Measurements from ENCODE around the gene DDX54.

The DDX54 gene

DNA sequence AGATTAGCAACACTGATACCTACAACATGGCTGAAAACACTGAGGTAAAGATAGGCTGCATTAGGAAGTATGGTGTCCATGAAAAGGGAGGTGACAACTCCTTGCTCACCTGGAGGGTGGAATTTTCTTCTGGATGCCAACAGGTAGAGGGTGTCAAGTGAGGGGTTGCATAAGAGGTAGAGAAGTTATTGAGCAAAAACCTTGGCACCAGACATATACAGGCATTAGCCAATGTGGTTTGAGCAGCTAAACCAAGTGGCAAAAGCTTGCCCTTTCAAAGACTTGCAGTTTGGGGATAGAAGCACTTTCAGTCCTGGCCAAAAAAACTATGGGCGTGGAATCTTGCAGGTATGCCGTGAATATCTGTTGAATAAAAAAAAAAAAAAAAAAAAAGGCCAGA lies 4.1 kb upstream of the DDX54 start:
- FAIRE-seq = no peak

DNA sequence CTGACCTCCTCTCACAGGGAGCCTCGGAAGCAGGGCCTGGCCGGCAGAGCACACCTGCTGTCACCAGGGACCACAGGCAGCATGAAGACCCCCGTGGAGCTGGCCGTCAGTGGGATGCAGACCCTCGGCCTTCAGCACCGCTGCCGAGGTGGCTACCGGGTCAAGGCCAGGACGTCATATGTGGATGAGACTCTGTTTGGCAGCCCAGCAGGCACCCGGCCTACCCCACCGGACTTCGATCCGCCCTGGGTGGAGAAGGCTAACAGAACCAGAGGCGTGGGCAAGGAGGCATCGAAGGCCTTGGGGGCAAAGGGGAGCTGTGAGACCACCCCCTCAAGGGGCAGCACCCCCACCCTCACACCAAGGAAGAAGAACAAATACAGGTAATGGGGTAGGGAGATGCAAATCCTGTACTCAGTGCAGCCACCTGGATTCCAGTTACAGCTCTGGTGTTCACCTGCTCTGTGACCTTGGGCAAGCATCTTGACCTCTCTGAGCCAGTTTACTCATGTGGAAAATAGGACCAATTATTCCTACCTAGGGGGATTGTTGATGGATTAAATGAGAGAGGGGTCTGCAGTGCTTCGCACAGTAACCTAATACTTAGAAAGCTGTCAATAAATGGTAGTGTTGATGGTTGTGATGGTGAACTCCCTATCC lies 1.5 kb upstream of the DDX54 start:
- no peak for FAIRE-seq

DNA sequence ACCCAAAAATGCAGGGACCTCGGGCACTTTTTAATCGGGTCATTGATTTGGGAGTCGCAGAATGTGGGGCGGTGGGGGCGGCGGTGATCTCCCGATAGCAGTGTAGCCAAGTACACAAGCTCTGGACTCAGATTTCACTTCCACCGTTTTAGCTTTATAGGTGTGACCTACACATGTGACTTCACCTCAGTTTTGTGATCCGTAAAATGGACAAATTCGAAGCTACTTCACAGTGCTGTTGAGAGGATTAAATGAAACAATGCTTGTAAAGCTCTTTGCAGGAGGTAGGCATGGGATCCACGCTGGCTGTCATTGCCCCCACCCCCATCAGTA lies 721 bp upstream of the DDX54 start:
- no peak for FAIRE-seq

DNA sequence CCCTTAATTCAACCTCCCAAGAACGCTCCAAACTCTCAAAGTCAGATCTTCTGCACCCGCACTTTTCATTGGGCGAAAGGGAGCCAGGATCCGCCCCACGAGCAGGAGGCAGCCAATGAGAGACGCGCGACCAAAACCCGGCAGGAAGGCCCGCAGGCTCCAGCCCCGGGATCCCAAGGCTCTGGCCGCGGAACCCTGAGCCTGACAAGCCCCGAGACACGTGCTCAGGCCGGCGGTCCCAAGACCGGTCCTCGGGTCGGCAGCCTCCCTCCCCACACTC lies 438 bp downstream of the DDX54 start:
- FAIRE-seq = peak; percentile 55

DNA sequence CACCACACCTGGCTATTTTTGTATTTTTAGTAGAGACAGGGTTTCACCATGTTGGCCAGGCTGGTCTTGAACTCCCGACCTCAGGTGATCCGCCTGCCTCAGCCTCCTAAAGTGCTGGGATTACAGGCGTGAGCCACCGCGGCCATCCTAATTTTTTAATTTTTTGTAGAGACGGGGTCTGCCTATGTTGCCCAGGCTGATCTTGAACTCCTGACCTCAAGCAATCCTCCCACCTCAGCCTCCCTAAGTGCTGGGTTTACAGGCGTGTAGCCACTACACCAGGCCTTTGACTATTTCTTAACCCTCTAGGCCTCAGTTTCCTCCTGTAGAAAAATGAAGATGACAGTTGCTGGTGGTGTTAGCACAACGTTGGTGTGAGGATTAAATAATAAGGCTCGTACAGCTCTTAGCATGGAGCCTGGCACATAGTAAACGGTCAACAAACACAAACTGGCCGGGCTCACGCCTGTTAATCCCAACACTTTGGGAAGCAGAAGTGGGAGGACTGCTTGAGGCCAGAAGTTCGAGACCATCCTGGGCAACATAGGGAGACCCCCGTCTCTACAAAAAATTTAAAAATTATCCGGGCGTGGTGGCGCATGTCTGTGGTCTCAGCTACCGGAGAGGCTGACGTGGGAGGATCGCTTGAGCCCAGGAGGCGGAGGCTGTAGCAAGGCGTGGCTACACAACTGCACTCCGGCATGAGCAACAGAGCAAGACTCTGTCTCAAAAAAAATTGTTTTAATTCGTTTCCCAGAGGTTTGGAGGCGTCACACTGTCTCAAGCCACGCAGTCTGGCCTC lies 979 bp downstream of the DDX54 start:
- no peak for FAIRE-seq

DNA sequence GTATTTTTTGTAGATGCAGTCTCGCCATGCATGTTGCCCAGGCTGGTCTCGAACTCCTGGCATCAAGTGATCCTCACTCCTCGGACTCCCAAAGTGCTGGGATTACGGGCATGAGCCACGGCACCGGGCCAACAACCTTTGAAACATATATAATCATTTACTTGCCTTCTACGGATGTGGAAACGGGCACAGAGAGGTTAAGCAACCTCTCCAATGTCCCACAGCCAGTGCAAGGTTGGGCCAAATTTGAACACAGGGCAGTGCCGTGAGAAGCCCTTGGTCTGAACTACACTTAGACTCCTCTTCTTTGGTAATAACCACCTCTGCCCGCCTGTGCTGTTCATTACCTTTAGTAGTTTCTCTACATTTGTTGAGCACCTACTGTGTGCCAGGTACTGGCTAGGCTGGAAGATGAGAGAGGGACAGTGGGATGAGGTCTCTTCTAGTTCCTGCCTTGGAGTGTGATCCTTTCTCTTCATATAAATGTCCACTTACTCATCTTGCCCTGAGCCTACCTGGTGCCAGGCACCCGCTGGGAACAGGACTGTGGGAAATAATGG lies 2.2 kb downstream of the DDX54 start:
- FAIRE-seq = no peak

DNA sequence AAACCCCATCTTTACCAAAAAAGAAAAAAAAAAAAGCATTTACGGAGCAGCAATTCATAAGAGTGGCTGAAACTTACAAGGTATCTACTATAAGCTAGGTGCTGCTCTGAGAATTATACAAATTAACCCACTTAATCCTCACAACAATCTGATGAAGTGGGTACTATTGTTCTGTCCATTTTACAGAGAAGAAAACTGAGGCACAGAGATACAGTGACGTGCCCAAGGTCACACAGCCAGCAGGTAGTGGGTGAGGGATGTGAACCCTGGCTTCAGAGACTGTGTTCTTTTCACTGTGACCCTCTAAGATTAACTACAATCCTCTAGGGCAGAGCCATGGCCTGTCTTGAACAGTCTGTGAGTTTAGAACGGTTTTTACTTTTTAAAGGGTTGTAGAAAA lies 3.3 kb downstream of the DDX54 start:
- FAIRE-seq = no peak

DNA sequence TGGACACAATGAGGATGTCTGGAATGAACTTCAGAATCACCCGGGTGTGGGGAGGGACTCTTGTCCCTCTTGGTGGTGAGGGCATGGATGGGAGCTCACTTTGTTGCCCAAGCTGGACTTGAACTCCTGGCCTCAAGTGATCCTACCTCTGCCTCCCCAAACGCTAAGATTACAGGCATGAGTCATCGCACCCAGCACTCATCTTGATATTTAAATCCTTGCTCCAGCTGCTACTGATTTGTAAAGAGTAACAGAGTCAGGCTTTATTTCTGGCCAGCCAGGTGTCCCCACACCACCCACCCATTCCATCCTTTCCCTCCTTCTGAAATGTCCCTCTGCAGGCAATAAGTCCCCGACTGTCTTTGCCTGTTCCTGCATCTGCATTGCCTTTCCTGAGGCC lies 4.9 kb downstream of the DDX54 start:
- FAIRE-seq = no peak

DNA sequence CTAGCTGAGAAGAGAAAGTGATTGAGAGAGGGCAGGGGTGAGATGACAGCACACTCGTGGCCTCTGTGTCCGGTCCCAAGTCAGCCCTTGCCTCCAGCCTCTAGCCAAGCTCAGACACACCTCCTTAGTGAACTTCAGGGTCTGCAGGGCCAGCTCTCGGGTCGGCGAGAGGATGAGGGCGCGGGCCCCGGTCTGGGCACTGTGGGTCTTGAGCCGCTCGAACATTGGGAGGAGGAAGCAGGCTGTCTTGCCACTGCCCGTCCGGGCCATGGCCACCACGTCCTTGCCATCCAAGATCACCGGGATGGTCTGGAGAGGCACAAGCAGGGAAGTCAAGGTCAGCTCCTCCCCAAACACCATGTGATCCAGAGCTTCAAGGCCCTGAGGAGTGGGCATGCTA lies 6.3 kb downstream of the DDX54 start:
- no peak for FAIRE-seq

DNA sequence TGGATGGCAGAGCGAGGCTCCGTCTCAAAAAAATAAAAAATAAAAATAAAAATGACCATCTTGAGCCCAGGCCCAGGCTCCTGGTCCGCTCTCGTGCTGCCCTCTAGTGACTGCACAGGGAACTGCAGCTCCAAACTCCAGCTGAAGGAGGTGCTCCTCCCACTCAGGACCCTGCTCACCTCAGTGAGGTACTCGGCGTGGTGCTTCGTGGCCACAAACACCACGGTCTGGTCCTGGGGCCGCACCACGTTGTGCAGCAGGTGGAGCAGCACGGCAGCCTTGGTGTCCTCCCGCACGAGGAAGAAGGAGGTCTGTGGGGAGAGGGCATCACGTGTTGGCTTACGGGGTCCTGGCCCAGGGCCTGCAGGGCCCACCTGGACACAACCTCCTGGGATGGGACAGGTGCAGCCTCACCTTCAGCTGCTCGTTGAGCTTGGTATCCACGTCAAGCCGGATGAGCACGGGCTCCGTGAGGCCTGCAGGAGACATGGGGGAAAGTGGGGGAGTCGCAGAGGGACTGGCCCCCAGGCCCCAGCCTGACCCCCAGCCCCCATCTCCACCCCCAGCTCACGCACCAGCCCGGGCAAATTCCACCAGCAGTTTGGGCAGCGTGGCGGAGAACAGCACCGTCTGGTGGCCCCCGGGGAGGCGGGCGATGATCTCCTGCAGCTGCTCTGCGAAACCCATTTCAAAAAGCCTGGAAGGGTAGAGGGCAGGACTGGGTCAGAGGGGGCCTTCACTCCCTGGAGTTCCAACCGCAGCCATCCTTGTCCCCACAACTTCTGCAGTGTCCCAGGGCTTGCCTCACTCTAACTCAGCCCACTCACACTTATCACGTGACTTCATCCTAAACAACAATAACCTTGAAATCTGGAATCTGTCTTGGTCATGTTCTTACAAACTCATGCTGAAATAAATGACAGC lies 10.6 kb downstream of the DDX54 start:
- no peak for FAIRE-seq

DNA sequence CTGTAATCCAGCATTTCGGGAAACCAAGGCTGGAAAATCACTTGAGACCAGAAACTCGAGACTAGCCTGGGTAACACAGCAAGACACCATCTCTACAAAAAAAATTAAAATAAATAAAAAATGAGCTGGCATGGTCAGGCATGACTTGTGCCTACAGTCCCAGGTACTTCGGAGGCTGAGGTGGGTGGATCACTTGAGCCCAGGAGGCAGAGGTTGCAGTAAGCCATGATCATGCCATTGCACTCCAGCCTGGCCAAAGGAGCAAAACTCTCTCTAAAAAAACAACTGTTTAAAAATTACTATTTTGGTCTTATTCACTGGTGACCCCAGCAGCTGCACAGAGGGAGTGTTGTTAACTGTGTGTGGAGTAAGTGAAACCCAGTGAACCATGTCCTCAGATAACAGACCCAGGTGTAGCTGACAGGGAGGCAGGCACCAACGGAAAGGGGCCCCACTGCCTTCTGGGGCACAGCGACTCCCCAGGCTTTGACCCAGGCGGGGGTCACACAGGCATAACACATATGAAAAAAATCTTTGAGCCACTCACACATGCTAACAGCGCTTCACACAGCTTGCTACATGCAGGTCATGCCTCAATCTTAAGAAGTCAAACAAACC lies 12.1 kb downstream of the DDX54 start:
- FAIRE-seq = no peak

DNA sequence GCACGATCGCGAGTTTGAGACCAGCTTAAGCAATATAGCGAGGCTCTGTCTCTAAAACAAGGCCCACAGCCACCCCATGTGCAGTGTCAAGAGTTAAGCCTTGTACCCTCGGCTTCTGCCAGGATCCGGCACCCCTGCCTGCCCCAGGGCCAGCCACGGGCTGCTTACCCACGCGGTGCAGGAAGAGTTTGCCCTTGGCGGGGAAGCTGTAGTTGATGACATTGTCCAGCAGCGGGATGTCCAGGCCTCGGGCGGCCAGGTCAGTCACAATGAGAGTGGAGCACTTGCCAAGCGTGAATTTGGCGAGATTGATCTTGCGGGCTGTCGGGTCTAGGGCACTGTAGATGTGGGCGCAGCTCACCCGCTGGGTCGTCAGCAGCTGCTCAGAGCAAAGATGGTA lies 13.1 kb downstream of the DDX54 start:
- no peak for FAIRE-seq

DNA sequence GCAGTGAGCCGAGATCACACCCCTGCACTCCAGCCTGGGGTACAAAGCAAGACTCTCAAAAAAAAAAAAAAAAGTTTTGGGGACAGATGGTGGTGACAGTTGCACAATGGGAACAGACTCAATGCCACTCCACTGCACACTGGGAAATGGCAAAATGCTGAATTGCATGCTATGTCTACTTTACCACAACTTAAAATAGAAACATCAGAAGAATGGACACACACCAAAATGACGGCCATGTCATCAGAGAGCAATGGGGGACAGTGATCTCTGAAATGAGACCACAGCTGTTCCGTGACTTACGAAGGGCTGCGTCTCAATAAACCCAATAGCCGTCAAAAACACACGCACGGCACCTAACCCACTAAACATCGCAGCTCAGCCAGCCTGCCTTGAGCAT lies 13.7 kb downstream of the DDX54 start:
- FAIRE-seq = no peak

DNA sequence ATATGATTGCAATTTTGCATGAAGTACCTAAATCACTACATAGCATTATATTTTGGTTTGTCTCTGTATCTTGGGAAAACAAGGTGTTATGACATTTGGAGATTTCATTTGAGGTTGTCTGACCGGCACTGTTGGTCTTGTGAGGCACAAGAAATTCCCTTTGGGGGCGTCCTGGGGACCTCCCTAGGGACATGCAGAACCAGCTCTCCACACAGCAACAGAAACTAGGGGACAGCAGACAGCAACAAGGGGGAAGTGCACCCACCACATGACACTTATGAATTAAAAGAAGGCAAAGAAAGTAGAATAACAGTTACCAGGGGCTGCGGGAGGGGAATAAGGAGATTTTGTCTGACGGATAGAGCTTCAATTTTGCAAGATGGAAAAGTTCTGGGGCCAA lies 14.4 kb downstream of the DDX54 start:
- no peak for FAIRE-seq

DNA sequence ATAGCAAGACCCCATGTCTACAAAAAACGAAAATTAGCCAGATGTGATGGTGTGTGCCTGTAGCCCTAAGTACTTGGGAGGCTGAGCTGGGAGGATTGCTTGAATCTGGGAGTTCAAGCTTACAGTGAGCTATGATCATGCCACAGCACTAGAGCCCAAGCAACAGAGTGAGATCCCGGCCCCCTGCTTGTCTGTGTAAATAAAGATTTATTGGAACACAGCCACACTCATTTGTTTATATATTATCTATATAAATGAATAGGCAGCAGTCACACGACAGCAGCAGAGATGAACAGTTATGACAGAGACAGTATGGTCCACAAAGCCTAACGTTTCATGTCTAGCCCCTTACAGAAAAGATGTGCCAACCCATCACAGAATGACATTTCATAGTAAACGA lies 14.8 kb downstream of the DDX54 start:
- no peak for FAIRE-seq

DNA sequence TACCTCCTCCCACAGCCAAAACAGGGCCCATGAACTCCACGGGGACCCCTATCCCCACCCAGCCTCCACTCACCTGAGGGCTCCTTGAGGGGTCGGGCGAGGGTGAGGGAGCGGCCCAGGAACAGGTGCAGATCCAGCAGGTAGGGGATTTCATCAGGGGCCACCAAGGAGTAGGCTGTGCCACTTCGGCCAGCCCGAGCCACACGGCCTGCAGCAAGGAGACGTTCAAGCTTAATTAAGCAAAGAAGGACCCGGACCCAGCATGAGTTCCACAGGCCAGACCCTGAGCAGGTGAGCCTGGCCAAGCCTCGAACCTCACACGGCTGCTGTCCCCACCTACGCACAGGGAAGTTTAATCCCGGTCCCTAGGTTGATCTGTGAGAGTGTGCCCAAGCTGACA lies 15.6 kb downstream of the DDX54 start:
- FAIRE-seq = no peak

DNA sequence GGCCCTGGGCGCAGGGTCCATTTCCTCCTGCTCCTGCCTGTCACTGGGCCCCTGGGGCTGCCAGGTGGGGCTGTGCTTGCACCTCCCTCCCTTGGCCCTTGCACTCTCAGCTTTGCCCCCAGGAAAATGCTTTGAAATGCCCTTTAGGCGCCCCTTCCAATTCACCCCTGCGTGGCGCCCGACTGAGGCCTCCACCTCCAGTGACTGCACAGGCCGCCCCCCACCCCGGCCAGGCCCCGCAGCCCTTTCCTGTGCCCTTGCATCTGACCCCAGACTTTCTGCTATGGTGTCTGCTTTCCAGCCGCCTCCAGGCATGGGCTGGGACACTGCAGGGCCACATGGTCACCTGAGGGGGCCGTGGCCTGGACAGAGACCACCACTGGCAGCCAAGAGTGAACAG lies 17.4 kb downstream of the DDX54 start:
- no peak for FAIRE-seq

DNA sequence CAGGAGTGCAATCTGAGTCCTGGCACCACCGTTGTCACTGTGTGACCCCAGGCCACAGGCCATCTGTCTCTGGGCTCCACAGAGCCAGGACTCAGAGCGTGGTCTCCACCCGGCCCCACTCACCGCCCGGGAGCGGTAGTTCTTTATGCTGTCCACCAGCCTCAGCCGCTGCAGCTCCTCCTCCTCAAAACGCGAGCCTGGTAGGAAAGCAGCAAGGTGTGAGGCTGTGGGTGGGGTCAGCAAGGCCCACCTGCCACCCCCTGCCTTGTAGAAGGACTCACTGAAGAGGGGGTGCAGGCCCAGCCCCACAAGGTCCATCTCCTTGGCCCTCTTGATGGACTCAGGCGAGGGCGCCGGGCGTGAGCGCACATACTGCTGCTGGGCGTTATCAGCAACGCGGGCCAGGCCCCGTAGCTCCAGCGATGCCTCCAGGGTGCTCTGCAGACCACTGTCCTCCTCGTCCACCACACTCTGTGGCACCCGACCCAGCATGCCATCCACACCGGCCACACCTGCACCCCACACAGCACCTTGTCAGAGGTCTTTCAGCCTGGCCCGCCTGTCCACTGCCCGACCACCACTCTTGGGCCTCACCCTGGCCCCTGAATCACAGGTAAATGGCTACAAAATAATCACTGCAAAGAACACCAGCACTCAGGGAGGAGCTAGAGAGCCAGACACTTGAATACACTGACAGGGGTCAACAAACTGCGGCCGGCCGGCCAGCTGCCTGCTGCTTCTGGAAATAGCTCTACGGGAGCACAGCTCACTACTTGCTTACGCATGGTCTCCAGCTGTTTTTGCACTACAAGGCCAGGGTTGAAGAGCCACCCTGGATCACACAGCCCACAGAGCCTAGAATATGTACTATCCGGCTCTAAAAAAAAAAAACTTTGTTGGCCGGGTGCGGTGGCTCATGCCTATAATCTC lies 19.5 kb downstream of the DDX54 start:
- no peak for FAIRE-seq

DNA sequence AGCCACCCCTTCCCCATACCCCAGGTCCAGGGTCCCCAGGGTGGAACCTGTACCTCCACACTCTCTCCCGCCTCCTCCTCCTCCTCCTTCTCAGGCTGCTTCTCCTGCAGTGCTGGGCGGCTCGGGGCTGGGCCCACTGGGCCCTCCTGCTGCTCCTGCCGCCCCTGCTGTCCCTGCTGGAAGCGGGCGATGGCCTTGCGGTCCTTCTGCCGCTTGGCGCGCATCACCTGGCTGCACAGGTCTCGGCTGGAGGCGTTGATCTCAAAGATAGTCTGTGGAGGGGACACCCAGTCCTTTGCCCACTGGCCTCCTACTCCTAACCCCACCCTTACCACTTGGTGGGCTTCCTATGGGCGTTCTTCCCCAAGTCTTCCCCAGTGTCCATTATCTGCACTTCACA lies 21.3 kb downstream of the DDX54 start:
- no peak for FAIRE-seq

DNA sequence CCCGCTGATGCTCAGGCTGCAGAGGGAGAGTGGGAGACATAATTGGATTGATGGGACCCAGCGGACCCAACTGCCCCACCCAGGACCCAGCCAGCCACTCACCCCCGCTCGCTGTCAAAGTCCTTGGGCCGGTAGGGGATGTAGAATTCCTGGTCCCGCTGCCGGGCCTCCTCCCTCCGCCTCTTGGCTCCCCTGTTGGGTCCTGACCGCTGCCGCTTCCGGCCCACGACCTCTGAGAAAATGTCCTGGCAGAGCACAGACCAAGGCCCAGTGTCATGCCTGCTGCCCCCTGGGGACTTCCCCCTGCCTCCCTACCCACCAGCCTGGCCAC lies 22.3 kb downstream of the DDX54 start:
- no peak for FAIRE-seq

DNA sequence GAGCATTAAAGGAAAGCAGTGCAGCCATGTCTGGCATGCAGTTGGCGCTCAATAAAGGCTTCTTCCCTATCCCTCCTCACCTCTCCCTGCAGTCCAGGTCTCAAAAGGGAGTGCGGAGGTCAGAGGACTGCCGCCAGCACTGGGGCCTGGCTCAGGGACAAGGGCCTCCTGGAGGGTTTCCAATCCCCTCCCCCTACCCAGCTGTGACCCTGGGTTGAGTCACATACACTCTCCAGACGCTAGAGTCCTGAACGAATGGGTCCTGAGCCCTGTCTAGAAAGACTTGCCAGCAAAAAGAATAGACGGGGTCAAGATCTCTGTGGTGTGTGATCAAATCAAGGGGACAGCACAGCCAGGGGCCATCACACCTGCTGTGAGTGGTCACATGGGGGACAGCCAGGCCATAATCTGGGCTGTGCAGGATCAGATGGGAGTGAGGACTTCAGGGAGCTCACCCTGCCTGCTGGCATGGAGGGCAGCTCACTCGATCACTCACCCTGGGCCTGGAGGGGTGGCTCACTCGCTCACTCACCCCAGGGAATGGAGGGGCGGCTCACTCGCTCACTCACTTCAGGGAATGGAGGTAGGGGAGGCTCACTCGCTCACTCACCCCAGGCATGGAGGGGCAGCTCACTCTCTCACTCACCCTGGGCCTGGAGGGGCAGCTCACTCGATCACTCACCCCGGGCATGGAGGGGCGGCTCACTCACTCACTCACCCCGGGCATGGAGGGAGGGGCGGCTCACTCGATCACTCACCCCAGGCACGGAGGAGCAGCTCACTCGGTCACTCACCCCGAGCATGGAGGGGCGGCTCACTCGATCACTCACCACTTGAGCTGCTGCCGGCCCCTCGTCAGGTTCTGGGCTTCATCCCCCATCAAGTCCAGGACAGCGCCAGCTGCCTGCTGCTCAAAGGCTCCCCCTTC lies 22.9 kb downstream of the DDX54 start:
- no peak for FAIRE-seq
